H9 (cell line): ENCODE measurements around the gene RNF157. TPM values are rescaled to one million over a fixed set of nuclear protein-coding genes. Genes with fewer than 3 reads are reported as not detected.

Experiments used
- DNase-seq: peaks from one replicate; pipeline ENCODE4 v3.0.0-alpha.2; 2017
- H2AFZ ChIP-seq: one replicate; pipeline ENCODE4 v1.6.1; 2013; ENCODE audit warnings: mild to moderate bottlenecking, low read length, control low read depth, moderate library complexity
- H2AK5ac ChIP-seq: 2 replicates; pipeline ENCODE4 v1.6.1; 2013; ENCODE audit warnings: low read length, control low read depth, mixed read lengths; ENCODE audit not compliant: insufficient read length
- H2BK120ac ChIP-seq: one replicate; pipeline ENCODE4 v1.6.1; 2013; ENCODE audit warnings: low read depth, mild to moderate bottlenecking, low read length, control low read depth, inconsistent platforms; ENCODE audit not compliant: poor library complexity, severe bottlenecking
- H2BK12ac ChIP-seq: 2 replicates; pipeline ENCODE4 v1.6.1; 2013; ENCODE audit warnings: low read length, control low read depth, mixed read lengths, low read depth; ENCODE audit not compliant: insufficient read length
- H2BK15ac ChIP-seq: 2 replicates; pipeline ENCODE4 v1.6.1; 2013; ENCODE audit warnings: low read depth, low read length, control low read depth
- H2BK20ac ChIP-seq: one replicate; pipeline ENCODE4 v1.6.1; 2013; ENCODE audit warnings: low read depth, mild to moderate bottlenecking, low read length, control low read depth, inconsistent platforms; ENCODE audit not compliant: poor library complexity, severe bottlenecking
- H2BK5ac ChIP-seq: 2 replicates; pipeline ENCODE4 v1.6.1; 2013; ENCODE audit warnings: low read length, control low read depth, mixed read lengths; ENCODE audit not compliant: insufficient read length
- H3K14ac ChIP-seq: 2 replicates; pipeline ENCODE4 v1.6.1; 2013; ENCODE audit warnings: low read length, control low read depth; ENCODE audit not compliant: insufficient read depth
- H3K18ac ChIP-seq: 2 replicates; pipeline ENCODE4 v1.6.1; 2013; ENCODE audit warnings: low read depth, mild to moderate bottlenecking, mixed read lengths, low read length, control low read depth; ENCODE audit not compliant: insufficient read length
- H3K23ac ChIP-seq: 2 replicates; pipeline ENCODE4 v1.6.1; 2013; ENCODE audit warnings: low read length, control low read depth, mixed read lengths, low read depth; ENCODE audit not compliant: insufficient read length
- H3K23me2 ChIP-seq: 2 replicates; pipeline ENCODE4 v1.6.1; 2013; ENCODE audit warnings: low read depth, mild to moderate bottlenecking, mixed read lengths, low read length, control low read depth; ENCODE audit not compliant: insufficient read length, poor library complexity, severe bottlenecking
- H3K27ac ChIP-seq: 2 replicates; pipeline ENCODE4 v1.5.1; 2013; ENCODE audit warnings: low read length, control low read depth, mixed read lengths, low read depth; ENCODE audit not compliant: insufficient read length
- H3K27me3 ChIP-seq: 2 replicates; pipeline ENCODE4 v1.6.1; 2013; ENCODE audit warnings: low read length, control low read depth, inconsistent platforms; ENCODE audit not compliant: insufficient read depth
- H3K4ac ChIP-seq: 2 replicates; pipeline ENCODE4 v1.6.1; 2013; ENCODE audit warnings: low read depth, mild to moderate bottlenecking, control low read depth, inconsistent platforms, low read length, moderate library complexity
- H3K4me1 ChIP-seq: 2 replicates; pipeline ENCODE4 v1.6.1; 2013; ENCODE audit warnings: low read length, control low read depth, inconsistent platforms; ENCODE audit not compliant: insufficient read depth
- H3K4me2 ChIP-seq: 2 replicates; pipeline ENCODE4 v1.6.1; 2013; ENCODE audit warnings: low read length, control low read depth, mixed read lengths; ENCODE audit not compliant: insufficient read length, insufficient read depth
- H3K56ac ChIP-seq: 2 replicates; pipeline ENCODE4 v1.6.1; 2013; ENCODE audit warnings: low read depth, mild to moderate bottlenecking, mixed read lengths, low read length, control low read depth; ENCODE audit not compliant: insufficient read length
- H3K79me1 ChIP-seq: 2 replicates; pipeline ENCODE4 v1.6.1; 2013; ENCODE audit warnings: low read depth, mild to moderate bottlenecking, moderate library complexity, low read length, control low read depth, inconsistent platforms; ENCODE audit not compliant: insufficient read depth, poor library complexity, severe bottlenecking
- H3K79me2 ChIP-seq: 2 replicates; pipeline ENCODE4 v1.6.1; 2013; ENCODE audit warnings: low read length, control low read depth, inconsistent platforms; ENCODE audit not compliant: insufficient read depth
- H3K9ac ChIP-seq: 2 replicates; pipeline ENCODE4 v1.6.1; 2013; ENCODE audit warnings: low read length, control low read depth, mixed read lengths; ENCODE audit not compliant: insufficient read length; ENCODE audit errors: extremely low read depth
- H3K9me3 ChIP-seq: one replicate; pipeline ENCODE4 v1.6.1; 2013; ENCODE audit warnings: low read depth, low read length, inconsistent platforms; ENCODE audit not compliant: control insufficient read depth
- H3T11ph ChIP-seq: one replicate; pipeline ENCODE4 v1.6.1; 2013; ENCODE audit warnings: mild to moderate bottlenecking, low read length, control low read depth, inconsistent platforms
- H4K20me1 ChIP-seq: one replicate; pipeline ENCODE4 v1.6.1; 2013; ENCODE audit not compliant: control insufficient read depth, insufficient read length, insufficient read depth
- H4K5ac ChIP-seq: 2 replicates; pipeline ENCODE4 v1.6.1; 2013; ENCODE audit warnings: low read depth, mild to moderate bottlenecking, mixed read lengths, low read length, control low read depth; ENCODE audit not compliant: insufficient read length
- H4K8ac ChIP-seq: replicated peaks from 2 replicates; pipeline ENCODE4 v1.6.1; 2013; ENCODE audit warnings: low read length, control low read depth, mixed read lengths, low read depth; ENCODE audit not compliant: insufficient read length
- H4K91ac ChIP-seq: 2 replicates; pipeline ENCODE4 v1.6.1; 2013; ENCODE audit warnings: low read depth, mild to moderate bottlenecking, moderate library complexity, mixed read lengths, low read length, control low read depth; ENCODE audit not compliant: insufficient read length
- H3K27ac Mint-ChIP-seq, 3 experiments: 2 replicates in 2 of 3; 3 replicates in 1 of 3; pipeline ENCODE4 v1.8.0; 2020 to 2021; ENCODE audit warnings: mixed read lengths in 3 of 3, mild to moderate bottlenecking in 1 of 3, moderate library complexity in 1 of 3
- H3K27me3 Mint-ChIP-seq: 2 replicates; pipeline ENCODE4 v1.8.0; 2021; ENCODE audit warnings: low read depth, mild to moderate bottlenecking, moderate library complexity, mixed read lengths
- H3K36me3 Mint-ChIP-seq, 3 experiments: 2 replicates in 2 of 3; 3 replicates in 1 of 3; pipeline ENCODE4 v1.8.0; 2020 to 2021; ENCODE audit warnings: low read depth in 3 of 3, mixed read lengths in 3 of 3; ENCODE audit not compliant: insufficient read depth in 1 of 3
- H3K4me1 Mint-ChIP-seq, 2 experiments: 2 replicates each; pipeline ENCODE4 v1.8.0; 2020; ENCODE audit warnings: mixed read lengths in 2 of 2
- H3K4me3 Mint-ChIP-seq, 2 experiments: 2 replicates in 1 of 2; 3 replicates in 1 of 2; pipeline ENCODE4 v1.8.0; 2020 to 2021; ENCODE audit warnings: mild to moderate bottlenecking in 2 of 2, mixed read lengths in 2 of 2, moderate library complexity in 1 of 2
- H3K9me3 Mint-ChIP-seq, 2 experiments: 2 replicates in 1 of 2; 3 replicates in 1 of 2; pipeline ENCODE4 v1.8.0; 2020; ENCODE audit warnings: mild to moderate bottlenecking in 2 of 2, mixed read lengths in 2 of 2, moderate library complexity in 1 of 2
- WGBS: extraction: QIAGEN DNeasy Blood & Tissue Kit; methylation state at CpG from one replicate; pipeline ENCODE4 v1.1.7; 2013; ENCODE audit warnings: missing lambda C conversion rate, low lambda C conversion rate, mixed read lengths; ENCODE audit not compliant: insufficient read length; ENCODE audit errors: extremely low coverage; 5-methylcytosine and 5-hydroxymethylcytosine counted together
- total RNA-seq: library from RNA; stranded (reverse); gene quantifications from 2 replicates; pipeline ENCODE4 v1.2.1, GENCODE V29; 2021
- TF ChIP-seq, protein P1 (sequence below): fragments of 200-600 bp; sonication (generic); conservative IDR thresholded peaks from 3 replicates; pipeline ENCODE4 v1.8.0; 2021; ENCODE audit warnings: antibody characterized with exemption, mild to moderate bottlenecking

The RNF157 gene
- total RNA-seq, 1 experiment from 2014 or later = 9.9 TPM

DNA sequence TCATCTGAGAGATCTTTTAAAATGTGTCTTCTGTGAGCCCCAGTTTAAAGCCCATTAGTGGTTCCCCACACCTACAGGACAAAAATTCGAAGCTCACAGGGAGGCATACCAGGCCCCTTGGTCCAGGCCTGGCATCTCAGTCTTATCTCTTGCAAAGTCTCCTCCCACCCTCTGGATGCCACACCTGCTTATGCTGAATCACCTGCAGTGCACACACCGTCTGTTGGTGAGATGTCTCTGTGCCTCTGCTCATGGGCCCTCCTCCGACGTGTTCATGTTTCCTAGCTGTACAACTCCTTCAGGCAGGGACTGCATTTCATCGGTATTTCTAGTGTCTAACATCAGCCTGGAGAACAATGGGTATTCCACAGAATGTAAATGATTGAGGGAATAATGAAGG is 41.6 kb downstream of the RNF157 start:
- no peak overlapping the region for H3K4me3 Mint-ChIP-seq
- Histone ChIP-seq H4K91ac (no peak overlapping the region), H4K20me1 (no peaks in the 10 kb centered on the region), H2AFZ (no peak overlapping the region), H2BK15ac (no peak overlapping the region), H3K56ac (no peak overlapping the region), H2AK5ac (no peak overlapping the region), H3K18ac (no peak overlapping the region), H3K79me1 (no peaks in the 10 kb centered on the region), H3K9ac (no peak overlapping the region), H3K4me2 (no peak overlapping the region), H3K23me2 (no peaks in the 10 kb centered on the region), H4K8ac (no peak overlapping the region), H3K14ac (no peak overlapping the region), H3K27ac (no peak overlapping the region), H4K5ac (no peak overlapping the region), H2BK5ac (no peak overlapping the region), H3K79me2 (no peaks in the 10 kb centered on the region), H2BK12ac (no peak overlapping the region), H3T11ph (no peak overlapping the region), H2BK20ac (no peak overlapping the region), H3K4me1 (no peaks in the 10 kb centered on the region; the same call in 1 of the 2 replicates), H3K9me3 (no peaks in the 10 kb centered on the region), H3K4ac (no peak overlapping the region), H2BK120ac (no peak overlapping the region), H3K27me3 (no peaks in the 10 kb centered on the region), H3K23ac (no peak overlapping the region)
- no peak overlapping the region; a peak in 1 of 7 replicates for H3K27ac Mint-ChIP-seq
- H3K36me3 Mint-ChIP-seq = no peaks in the 10 kb centered on the region; a peak in 2 of 7 replicates
- no peaks in the 10 kb centered on the region for H3K27me3 Mint-ChIP-seq
- WGBS = no CpG with 5 or more reads among the region's 5 CpGs
- TF ChIP-seq, protein P1, sequence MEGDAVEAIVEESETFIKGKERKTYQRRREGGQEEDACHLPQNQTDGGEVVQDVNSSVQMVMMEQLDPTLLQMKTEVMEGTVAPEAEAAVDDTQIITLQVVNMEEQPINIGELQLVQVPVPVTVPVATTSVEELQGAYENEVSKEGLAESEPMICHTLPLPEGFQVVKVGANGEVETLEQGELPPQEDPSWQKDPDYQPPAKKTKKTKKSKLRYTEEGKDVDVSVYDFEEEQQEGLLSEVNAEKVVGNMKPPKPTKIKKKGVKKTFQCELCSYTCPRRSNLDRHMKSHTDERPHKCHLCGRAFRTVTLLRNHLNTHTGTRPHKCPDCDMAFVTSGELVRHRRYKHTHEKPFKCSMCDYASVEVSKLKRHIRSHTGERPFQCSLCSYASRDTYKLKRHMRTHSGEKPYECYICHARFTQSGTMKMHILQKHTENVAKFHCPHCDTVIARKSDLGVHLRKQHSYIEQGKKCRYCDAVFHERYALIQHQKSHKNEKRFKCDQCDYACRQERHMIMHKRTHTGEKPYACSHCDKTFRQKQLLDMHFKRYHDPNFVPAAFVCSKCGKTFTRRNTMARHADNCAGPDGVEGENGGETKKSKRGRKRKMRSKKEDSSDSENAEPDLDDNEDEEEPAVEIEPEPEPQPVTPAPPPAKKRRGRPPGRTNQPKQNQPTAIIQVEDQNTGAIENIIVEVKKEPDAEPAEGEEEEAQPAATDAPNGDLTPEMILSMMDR = no peak
- DNase-seq = no peak
- H3K9me3 Mint-ChIP-seq = no peaks in the 10 kb centered on the region
- peaks cover 1 to 4% of the 10 kb centered on the region in 2 experiments for H3K4me1 Mint-ChIP-seq
